Umbilical cord (tissue), 2 donors: ENCODE measurements around the gene CDC27. TPM values are rescaled to one million over a fixed set of nuclear protein-coding genes. Genes with fewer than 3 reads are reported as not detected.
"Not testable (repeated sequence)": the region's sequence is repeated elsewhere in the genome, so short reads cannot be mapped to it uniquely, and the experiment has no call there.

Experiments used
- DNase-seq: peaks from one replicate; pipeline ENCODE4 v3.0.0-alpha.2; 2015; ENCODE audit warnings: low spot score
- total RNA-seq: library from RNA; depleted of rRNA; stranded (reverse); fragments of >200 nt; gene quantifications from one replicate; pipeline ENCODE4 v1.2.3, GENCODE V29; 2014; ENCODE audit warnings: low replicate concordance; ENCODE audit not compliant: insufficient read depth

Gene CDC27
- 91.5 TPM for total RNA-seq

GRCh38 chr17:47188876-47189731 is at the start of gene CDC27:
Gene CDC27 (minus strand): TSS chr17:47189295. CDS start chr17:47189172, 123 bp downstream.
- peak; percentile 100 for DNase-seq

- DNase-seq: no peak
These were observed 49.4 kb upstream of the CDC27 start for GRCh38 chr17:47238321-47239010.

- DNase-seq: no peak
These were observed 48.7 kb upstream of the CDC27 start for GRCh38 chr17:47237841-47238240.

GRCh38 chr17:47235923-47236322 is 46.8 kb upstream of the CDC27 start:
- no peak for DNase-seq

GRCh38 chr17:47235506-47235905 is 46.4 kb upstream of the CDC27 start:
- no peak for DNase-seq

- DNase-seq: no peak
These were observed 43.4 kb upstream of the CDC27 start for GRCh38 chr17:47232465-47232864.

- no peak for DNase-seq
These were observed 42.8 kb upstream of the CDC27 start for GRCh38 chr17:47231866-47232265.

- DNase-seq: no peak
These were observed 42.2 kb upstream of the CDC27 start for GRCh38 chr17:47231334-47231733.

- DNase-seq: no peak
These were observed 41.8 kb upstream of the CDC27 start for GRCh38 chr17:47230864-47231263.

- peak; percentile 94 for DNase-seq
These were observed 40.7 kb upstream of the CDC27 start for GRCh38 chr17:47229535-47230443.

- no peak for DNase-seq
These were observed 38.8 kb upstream of the CDC27 start for GRCh38 chr17:47227862-47228261.

GRCh38 chr17:47225911-47226688 is 37.0 kb upstream of the CDC27 start:
- DNase-seq: peak; percentile 37

- DNase-seq: peak; percentile 82
These were observed 36.4 kb upstream of the CDC27 start for GRCh38 chr17:47225436-47225858.

GRCh38 chr17:47224966-47225365 is 35.9 kb upstream of the CDC27 start:
- DNase-seq: no peak

GRCh38 chr17:47224077-47224476 is 35.0 kb upstream of the CDC27 start:
- not testable (repeated sequence) for DNase-seq

GRCh38 chr17:47223460-47223859 is 34.4 kb upstream of the CDC27 start:
- no peak for DNase-seq

- DNase-seq: no peak
These were observed 33.9 kb upstream of the CDC27 start for GRCh38 chr17:47223007-47223406.

GRCh38 chr17:47222047-47222446 is 33.0 kb upstream of the CDC27 start:
- no peak for DNase-seq

GRCh38 chr17:47221154-47221553 is 32.1 kb upstream of the CDC27 start:
- DNase-seq: no peak

GRCh38 chr17:47220531-47220999 is 31.5 kb upstream of the CDC27 start:
- DNase-seq: no peak
